COLO668 (cell line): Measurements from ENCODE around the gene LETMD1.

Source experiments
- DNase-seq: peaks from one replicate; lab custom pipeline; 2025; ENCODE audit not compliant: unreplicated experiment; lab: John Stamatoyannopoulos, UW

Gene LETMD1

GRCh38 chr12:51025836-51026638 lies 22.1 kb upstream of the LETMD1 start, which contains the start of gene SLC11A2:
Gene SLC11A2, minus strand, starts transcription at chr12:51026384. Its CDS starts 15,656 bp downstream, at chr12:51010728.
- DNase-seq = peak; percentile 92

GRCh38 chr12:51027342-51027835 lies 20.7 kb upstream of the LETMD1 start:
- no peak for DNase-seq

GRCh38 chr12:51028126-51028812 lies 19.9 kb upstream of the LETMD1 start:
- DNase-seq = no peak

DNA sequence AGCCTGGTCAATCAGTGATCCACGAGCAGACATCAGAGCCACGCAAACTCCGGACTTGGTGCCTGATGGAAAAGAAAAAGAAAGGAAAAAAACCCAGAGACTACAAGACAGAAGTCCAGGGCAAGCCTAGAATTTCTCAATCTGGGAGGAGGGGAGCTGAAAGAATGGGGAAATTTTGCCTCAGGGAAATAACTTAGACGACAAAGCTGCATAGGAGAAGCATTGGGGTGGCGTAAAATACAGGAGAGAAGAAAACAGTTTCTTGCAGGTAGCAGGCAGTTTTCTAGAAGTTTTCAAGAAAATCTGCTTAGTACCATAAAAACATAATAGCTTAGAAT lies 19.3 kb upstream of the LETMD1 start:
- DNase-seq = no peak

- no peak for DNase-seq
Measured at GRCh38 chr12:51033048-51033447, 15.1 kb upstream of the LETMD1 start.

GRCh38 chr12:51033457-51034089 lies 14.6 kb upstream of the LETMD1 start:
- no peak for DNase-seq

- DNase-seq = no peak
Measured at GRCh38 chr12:51036279-51036678, 11.8 kb upstream of the LETMD1 start.

GRCh38 chr12:51048661-51049251 lies 629 bp downstream of the LETMD1 start:
- no peak for DNase-seq

DNA sequence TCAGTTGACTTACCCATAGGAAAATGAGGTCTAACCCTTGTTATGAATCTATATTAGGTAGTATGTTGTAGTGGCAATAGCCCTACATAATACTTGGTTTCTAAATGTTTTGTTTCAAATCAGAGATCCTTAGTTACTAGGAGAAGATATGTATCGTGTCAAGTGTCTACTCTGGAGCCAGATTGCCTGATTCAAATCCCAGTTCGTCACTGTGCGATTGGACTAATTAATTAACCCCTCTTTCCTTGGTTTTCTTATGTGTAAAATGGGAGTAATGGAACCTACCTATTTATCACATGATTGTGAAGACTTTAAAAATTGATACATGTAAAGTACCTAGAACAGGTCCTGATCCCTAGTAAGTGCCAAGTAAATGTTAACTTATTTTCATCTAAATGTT lies 1.4 kb downstream of the LETMD1 start:
- no peak for DNase-seq

GRCh38 chr12:51051787-51052186 lies 3.7 kb downstream of the LETMD1 start:
- DNase-seq = no peak

- no peak for DNase-seq
Measured at GRCh38 chr12:51055060-51055459, 6.9 kb downstream of the LETMD1 start.

GRCh38 chr12:51056242-51056641 lies 8.1 kb downstream of the LETMD1 start:
- DNase-seq = no peak

DNA sequence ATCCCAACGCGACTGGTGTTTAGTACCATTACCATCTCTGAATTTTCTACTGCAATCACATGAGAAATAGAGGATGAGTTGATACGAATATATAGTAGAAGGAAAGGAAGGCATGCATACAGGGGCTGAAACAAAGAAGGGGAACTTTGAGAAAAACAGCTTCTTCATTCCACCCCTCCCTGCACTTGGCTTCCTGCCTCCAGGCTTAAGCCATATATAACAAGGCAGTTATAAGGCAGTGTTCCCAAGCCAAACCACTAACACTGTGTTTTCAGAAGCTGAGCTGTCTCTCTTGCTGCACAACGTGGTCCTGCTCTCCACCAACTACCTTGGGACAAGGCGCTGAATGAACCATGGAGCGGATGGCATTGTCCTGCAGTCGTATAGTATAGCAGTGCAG lies 11.0 kb downstream of the LETMD1 start:
- DNase-seq = no peak

DNA sequence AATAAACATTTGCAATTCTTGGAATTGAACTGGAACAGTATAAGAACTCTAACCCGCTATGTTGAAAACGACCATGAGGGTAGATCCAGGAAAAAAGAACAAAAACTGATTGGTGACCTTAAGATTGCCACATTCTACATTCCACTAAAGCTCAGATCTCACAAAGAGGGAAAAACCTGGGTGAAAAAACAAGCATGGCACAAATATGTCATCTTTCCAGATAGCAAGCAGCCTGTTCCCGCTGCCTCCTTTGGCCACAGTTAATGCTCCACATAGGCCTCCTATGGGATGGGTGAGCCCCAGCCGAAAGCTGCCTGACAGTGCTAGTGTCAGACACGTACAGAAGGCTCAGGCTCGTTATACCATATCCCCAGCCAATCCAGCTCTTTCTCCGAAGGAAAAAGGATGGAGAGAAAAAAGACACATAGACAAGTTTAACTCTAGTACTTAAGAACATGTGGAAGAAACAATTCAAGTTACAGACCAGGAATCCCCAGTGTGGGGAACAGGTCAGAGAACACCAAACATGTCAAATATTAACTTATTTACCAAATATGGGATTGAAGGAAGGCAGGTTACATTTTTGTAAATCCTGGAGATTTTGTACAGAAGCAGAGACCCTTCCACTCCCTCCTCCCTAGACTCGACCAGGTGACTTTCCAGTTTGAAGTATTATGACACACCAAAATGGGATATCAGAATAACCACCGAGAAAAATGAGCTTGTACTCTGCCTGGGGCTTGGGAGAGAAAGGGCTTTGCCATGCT lies 14.7 kb downstream of the LETMD1 start:
- DNase-seq = no peak

GRCh38 chr12:51065530-51065929 lies 17.4 kb downstream of the LETMD1 start:
- no peak for DNase-seq

DNA sequence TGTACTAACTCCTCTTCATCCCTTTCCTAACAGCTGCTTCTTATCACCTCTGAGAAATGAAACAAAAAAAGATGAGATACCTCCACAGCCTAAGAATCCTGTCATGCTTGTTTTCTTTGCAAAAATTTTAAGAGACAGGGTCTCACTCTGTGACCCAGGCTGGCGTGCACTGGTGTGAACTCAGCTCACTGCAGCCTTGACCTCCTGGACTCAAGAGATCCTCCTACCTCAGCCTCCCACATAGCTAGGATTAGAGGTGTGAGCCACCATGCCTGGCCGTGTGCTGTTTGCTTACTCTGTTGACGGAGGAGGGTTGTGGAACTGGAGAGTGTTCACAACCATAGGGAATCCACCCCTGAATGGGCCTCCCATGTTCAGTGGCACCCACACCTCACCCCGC lies 19.1 kb downstream of the LETMD1 start:
- DNase-seq = no peak

- no peak for DNase-seq
Measured at GRCh38 chr12:51067771-51068170, 19.6 kb downstream of the LETMD1 start.

GRCh38 chr12:51070004-51070403 lies 21.9 kb downstream of the LETMD1 start:
- no peak for DNase-seq

GRCh38 chr12:51071663-51072062 lies 23.5 kb downstream of the LETMD1 start:
- no peak for DNase-seq

DNA sequence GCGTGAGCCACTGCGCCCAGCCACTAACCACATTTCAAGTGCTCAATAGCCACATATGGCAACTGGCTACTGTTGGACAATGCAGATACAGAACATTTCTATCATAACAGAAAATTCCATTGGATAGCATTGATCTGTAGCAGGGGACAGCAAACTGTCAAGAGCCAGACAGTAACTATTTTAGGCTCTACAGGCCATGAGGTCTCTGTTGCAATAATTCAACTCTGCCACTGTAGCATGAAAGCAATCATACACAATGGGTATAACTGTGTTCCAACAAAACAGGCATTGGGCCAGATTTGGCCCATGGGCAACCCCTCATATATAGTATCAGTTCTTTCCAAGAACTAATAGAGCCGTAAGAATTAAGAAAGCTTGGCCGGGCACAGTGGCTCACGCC lies 27.3 kb downstream of the LETMD1 start:
- DNase-seq = no peak
